GM12878 (cell line): Measurements from ENCODE around the gene HLA-DRB1. TPM values are rescaled to one million over a fixed set of nuclear protein-coding genes. Genes with fewer than 3 reads are reported as not detected.

Experiments
- BHLHE40 ChIP-seq, 2 experiments: fragments of 450-650 bp in 1 of 2; IDR thresholded peaks; 2 replicates each; pipeline ENCODE4 v1.6.1; 2011 to 2017; ENCODE audit warnings: low read depth in 2 of 2, borderline replicate concordance in 1 of 2, improper control_type of control experiment in 1 of 2, low read length in 1 of 2, mild to moderate bottlenecking in 1 of 2
- CHD2 ChIP-seq: IDR thresholded peaks from 2 replicates; pipeline ENCODE4 v1.6.1; 2011; ENCODE audit warnings: low read depth, low read length, improper control_type of control experiment, borderline replicate concordance
- CREM ChIP-seq: IDR thresholded peaks from 2 replicates; pipeline ENCODE4 v1.6.1; 2014; ENCODE audit warnings: antibody characterized with exemption, low read depth
- CTCF ChIP-seq, 3 experiments: IDR thresholded peaks in 2 of 3; conservative IDR thresholded peaks in 1 of 3; 2 replicates each; pipeline ENCODE4 v1.5.1; 2011; ENCODE audit warnings: low read depth in 3 of 3, low read length in 3 of 3, mild to moderate bottlenecking in 3 of 3, control low read depth in 2 of 3, moderate library complexity in 2 of 3, inconsistent platforms in 1 of 3, mixed read lengths in 1 of 3; ENCODE audit not compliant: control insufficient read depth in 2 of 3, insufficient read depth in 1 of 3; ENCODE audit errors: extremely low read depth in 1 of 3
- EZH2 ChIP-seq: IDR thresholded peaks from 2 replicates; pipeline ENCODE4 v1.6.1; 2012; ENCODE audit warnings: low read depth, mild to moderate bottlenecking, control low read depth, inconsistent platforms, low read length, borderline replicate concordance; ENCODE audit not compliant: control insufficient read depth
- FOXM1 ChIP-seq: IDR thresholded peaks from 2 replicates; pipeline ENCODE4 v1.6.1; 2012; ENCODE audit warnings: low read depth, mild to moderate bottlenecking, inconsistent platforms, low read length, moderate library complexity
- HDGF ChIP-seq: fragments of 450-650 bp; IDR thresholded peaks from 2 replicates; pipeline ENCODE4 v1.6.1; 2016; ENCODE audit warnings: antibody characterized with exemption
- IKZF1 ChIP-seq: fragments of 450-650 bp; conservative IDR thresholded peaks from 2 replicates; pipeline ENCODE4 v1.6.1; 2017; ENCODE audit warnings: antibody characterized with exemption, mild to moderate bottlenecking
- IKZF2 ChIP-seq, 2 experiments: fragments of 450-650 bp; IDR thresholded peaks; 2 replicates each; pipeline ENCODE4 v1.6.1; 2017; ENCODE audit warnings: mild to moderate bottlenecking in 2 of 2, moderate library complexity in 2 of 2
- JUND ChIP-seq: IDR thresholded peaks from 2 replicates; pipeline ENCODE4 v1.6.1; 2012; ENCODE audit warnings: low read depth, mild to moderate bottlenecking, low read length, improper control_type of control experiment, moderate library complexity
- NFIC ChIP-seq: IDR thresholded peaks from 2 replicates; pipeline ENCODE4 v1.6.1; 2012; ENCODE audit warnings: low read depth, mild to moderate bottlenecking, inconsistent platforms, low read length, moderate library complexity
- NFYB ChIP-seq: IDR thresholded peaks from 2 replicates; pipeline ENCODE4 v1.6.1; 2011; ENCODE audit warnings: low read depth, mild to moderate bottlenecking, low read length, improper control_type of control experiment, moderate library complexity; ENCODE audit not compliant: insufficient read depth
- NR2C1 ChIP-seq: fragments of 450-650 bp; IDR thresholded peaks from 2 replicates; pipeline ENCODE4 v1.6.1; 2017; ENCODE audit warnings: antibody characterized with exemption, mild to moderate bottlenecking, moderate library complexity
- PML ChIP-seq: IDR thresholded peaks from 2 replicates; pipeline ENCODE4 v1.6.1; 2012; ENCODE audit warnings: low read length, inconsistent platforms
- POLR2AphosphoS5 ChIP-seq: IDR thresholded peaks from 2 replicates; pipeline ENCODE4 v1.6.1; 2011; ENCODE audit warnings: mild to moderate bottlenecking, low read length, inconsistent platforms
- RB1 ChIP-seq: fragments of 450-650 bp; formaldehyde crosslinking; IDR thresholded peaks from 2 replicates; pipeline ENCODE4 v1.6.1; 2017; ENCODE audit warnings: mild to moderate bottlenecking, borderline replicate concordance
- SRF ChIP-seq, 2 experiments: IDR thresholded peaks; 2 replicates each; pipeline ENCODE4 v1.6.1; 2011; ENCODE audit warnings: low read depth in 2 of 2, low read length in 2 of 2, mild to moderate bottlenecking in 1 of 2, moderate library complexity in 1 of 2
- TAF1 ChIP-seq: IDR thresholded peaks from 2 replicates; pipeline ENCODE4 v1.6.1; 2011; ENCODE audit warnings: mild to moderate bottlenecking, low read depth, low read length, borderline replicate concordance
- polyA plus RNA-seq, 11 experiments: library from polyadenylated mRNA; depleted of rRNA in 4 of 11; unstranded in 6 of 11; stranded (reverse) in 5 of 11; fragments of >200 nt; fragmentation: Nextera tagmentation in 4 of 11; fragmentation: Illumina TruSeq in 1 of 11; extraction: Ambion mirVana in 4 of 11; extraction: Trizol in 1 of 11; gene quantifications; 1 replicate in 1 of 11; 2 replicates in 10 of 11; pipeline versions ENCODE4 v1.2.1 to v1.2.3, GENCODE V29; 2011 to 2016; ENCODE audit warnings: inconsistent platforms in 2 of 11, missing spikeins in 2 of 11, low read depth in 1 of 11
- total RNA-seq, 4 experiments: library from RNA; depleted of rRNA in 3 of 4; stranded (reverse); fragments of >200 nt in 3 of 4; fragmentation: Illumina TruSeq in 1 of 4; extraction: Trizol in 1 of 4; gene quantifications; 2 replicates each; pipeline versions ENCODE4 v1.2.1 to v1.2.3, GENCODE V29; 2013 to 2021
- TF ChIP-seq, protein P1 (sequence below): IDR thresholded peaks from 2 replicates; pipeline ENCODE4 v1.6.1; 2011; ENCODE audit warnings: low read depth, low read length, improper control_type of control experiment, borderline replicate concordance
- TF ChIP-seq, protein P2 (sequence below): IDR thresholded peaks from 2 replicates; pipeline ENCODE4 v1.6.1; 2012; ENCODE audit warnings: low read length, inconsistent platforms

Gene HLA-DRB1
- total and polyA plus RNA-seq, 10 of the 15 experiments (the other 5 are each of a cell fraction or from before 2014, with no cell fraction given) = 312 to 1,082 (median 604) TPM

DNA sequence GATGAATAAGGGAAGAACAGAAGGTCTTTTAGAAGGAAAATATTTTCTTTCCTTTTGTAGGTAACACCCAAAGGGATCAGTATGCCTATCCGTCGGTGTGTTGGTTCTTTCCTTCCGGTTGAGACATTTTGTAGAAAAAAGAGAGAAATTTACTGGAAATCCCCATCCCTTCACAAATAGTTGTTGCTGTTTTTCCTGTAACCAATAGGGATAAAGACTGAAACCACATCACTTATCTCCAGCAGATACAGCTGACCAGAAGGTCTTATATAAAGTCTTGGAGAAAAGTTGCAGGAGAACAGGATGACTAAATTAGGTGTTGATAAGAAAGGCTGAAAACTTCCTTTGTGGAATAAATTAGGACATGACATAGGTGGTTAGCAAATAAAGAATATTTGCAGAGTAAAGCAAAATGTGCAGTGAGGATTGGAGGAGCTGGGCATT is 14.8 kb upstream of the HLA-DRB1 start (continued):
- TF ChIP-seq, protein P1, sequence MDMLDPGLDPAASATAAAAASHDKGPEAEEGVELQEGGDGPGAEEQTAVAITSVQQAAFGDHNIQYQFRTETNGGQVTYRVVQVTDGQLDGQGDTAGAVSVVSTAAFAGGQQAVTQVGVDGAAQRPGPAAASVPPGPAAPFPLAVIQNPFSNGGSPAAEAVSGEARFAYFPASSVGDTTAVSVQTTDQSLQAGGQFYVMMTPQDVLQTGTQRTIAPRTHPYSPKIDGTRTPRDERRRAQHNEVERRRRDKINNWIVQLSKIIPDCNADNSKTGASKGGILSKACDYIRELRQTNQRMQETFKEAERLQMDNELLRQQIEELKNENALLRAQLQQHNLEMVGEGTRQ = no peak
- TF ChIP-seq POLR2AphosphoS5 (peak; percentile 4; the same call in 1 of the 2 replicates), RB1 (no peak), PML (peak; percentile 62; the same call in 1 of the 2 replicates), SRF (IDR thresholded peaks at IDR 0.05; ENCODE audit: low read depth in 2 of 2, low read length in 2 of 2) (peak in 1 of 2 experiments; percentile 53; a peak in 1 of 4 replicates), NFIC (peak; percentile 33; the same call in 1 of the 2 replicates), BHLHE40 (IDR thresholded peaks at IDR 0.05; ENCODE audit: borderline replicate concordance in 1 of 2, low read depth in 2 of 2, low read length in 1 of 2) (0 out of 4 replicates have a peak, but pooled peaks of 1 of the 2 experiments have one; percentile 24), HDGF (no peak), CHD2 (peak; percentile 53; the same call in 1 of the 2 replicates), CREM (peak; percentile 65), IKZF1 (peak; percentile 67), NR2C1 (no peak), NFYB (peak; percentile 84), FOXM1 (peak; percentile 44; the same call in 1 of the 2 replicates), IKZF2 (IDR thresholded peaks at IDR 0.05) (peak; percentile 71 to 79), JUND (no peak), CTCF (IDR thresholded peaks at IDR 0.05 in 2 of 3, conservative IDR thresholded peaks at IDR 0.05 in 1 of 3; ENCODE audit: control insufficient read depth in 2 of 3, extremely low read depth in 1 of 3, insufficient read depth in 1 of 3, low read depth in 3 of 3, low read length in 3 of 3) (no peak), EZH2 (no peak), TAF1 (peak; percentile 18; the same call in 1 of the 2 replicates)
- TF ChIP-seq, protein P2, sequence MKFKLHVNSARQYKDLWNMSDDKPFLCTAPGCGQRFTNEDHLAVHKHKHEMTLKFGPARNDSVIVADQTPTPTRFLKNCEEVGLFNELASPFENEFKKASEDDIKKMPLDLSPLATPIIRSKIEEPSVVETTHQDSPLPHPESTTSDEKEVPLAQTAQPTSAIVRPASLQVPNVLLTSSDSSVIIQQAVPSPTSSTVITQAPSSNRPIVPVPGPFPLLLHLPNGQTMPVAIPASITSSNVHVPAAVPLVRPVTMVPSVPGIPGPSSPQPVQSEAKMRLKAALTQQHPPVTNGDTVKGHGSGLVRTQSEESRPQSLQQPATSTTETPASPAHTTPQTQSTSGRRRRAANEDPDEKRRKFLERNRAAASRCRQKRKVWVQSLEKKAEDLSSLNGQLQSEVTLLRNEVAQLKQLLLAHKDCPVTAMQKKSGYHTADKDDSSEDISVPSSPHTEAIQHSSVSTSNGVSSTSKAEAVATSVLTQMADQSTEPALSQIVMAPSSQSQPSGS = peak; percentile 26; the same call in 1 of the 2 replicates
